H9 (cell line): ENCODE data around the gene RAPGEF3. TPM values are rescaled to one million over a fixed set of nuclear protein-coding genes. Genes with fewer than 3 reads are reported as not detected.

ENCODE experiments used
- DNase-seq: peaks from one replicate; pipeline ENCODE4 v3.0.0-alpha.2; 2017
- H2AFZ ChIP-seq: one replicate; pipeline ENCODE4 v1.6.1; 2013; ENCODE audit warnings: mild to moderate bottlenecking, low read length, control low read depth, moderate library complexity
- H2AK5ac ChIP-seq: 2 replicates; pipeline ENCODE4 v1.6.1; 2013; ENCODE audit warnings: low read length, control low read depth, mixed read lengths; ENCODE audit not compliant: insufficient read length
- H2BK120ac ChIP-seq: one replicate; pipeline ENCODE4 v1.6.1; 2013; ENCODE audit warnings: low read depth, mild to moderate bottlenecking, low read length, control low read depth, inconsistent platforms; ENCODE audit not compliant: poor library complexity, severe bottlenecking
- H2BK12ac ChIP-seq: 2 replicates; pipeline ENCODE4 v1.6.1; 2013; ENCODE audit warnings: low read length, control low read depth, mixed read lengths, low read depth; ENCODE audit not compliant: insufficient read length
- H2BK15ac ChIP-seq: 2 replicates; pipeline ENCODE4 v1.6.1; 2013; ENCODE audit warnings: low read depth, low read length, control low read depth
- H2BK20ac ChIP-seq: one replicate; pipeline ENCODE4 v1.6.1; 2013; ENCODE audit warnings: low read depth, mild to moderate bottlenecking, low read length, control low read depth, inconsistent platforms; ENCODE audit not compliant: poor library complexity, severe bottlenecking
- H2BK5ac ChIP-seq: 2 replicates; pipeline ENCODE4 v1.6.1; 2013; ENCODE audit warnings: low read length, control low read depth, mixed read lengths; ENCODE audit not compliant: insufficient read length
- H3K14ac ChIP-seq: 2 replicates; pipeline ENCODE4 v1.6.1; 2013; ENCODE audit warnings: low read length, control low read depth; ENCODE audit not compliant: insufficient read depth
- H3K18ac ChIP-seq: 2 replicates; pipeline ENCODE4 v1.6.1; 2013; ENCODE audit warnings: low read depth, mild to moderate bottlenecking, mixed read lengths, low read length, control low read depth; ENCODE audit not compliant: insufficient read length
- H3K23ac ChIP-seq: 2 replicates; pipeline ENCODE4 v1.6.1; 2013; ENCODE audit warnings: low read length, control low read depth, mixed read lengths, low read depth; ENCODE audit not compliant: insufficient read length
- H3K23me2 ChIP-seq: 2 replicates; pipeline ENCODE4 v1.6.1; 2013; ENCODE audit warnings: low read depth, mild to moderate bottlenecking, mixed read lengths, low read length, control low read depth; ENCODE audit not compliant: insufficient read length, poor library complexity, severe bottlenecking
- H3K27ac ChIP-seq: 2 replicates; pipeline ENCODE4 v1.5.1; 2013; ENCODE audit warnings: low read length, control low read depth, mixed read lengths, low read depth; ENCODE audit not compliant: insufficient read length
- H3K27me3 ChIP-seq: 2 replicates; pipeline ENCODE4 v1.6.1; 2013; ENCODE audit warnings: low read length, control low read depth, inconsistent platforms; ENCODE audit not compliant: insufficient read depth
- H3K4ac ChIP-seq: 2 replicates; pipeline ENCODE4 v1.6.1; 2013; ENCODE audit warnings: low read depth, mild to moderate bottlenecking, control low read depth, inconsistent platforms, low read length, moderate library complexity
- H3K4me1 ChIP-seq: 2 replicates; pipeline ENCODE4 v1.6.1; 2013; ENCODE audit warnings: low read length, control low read depth, inconsistent platforms; ENCODE audit not compliant: insufficient read depth
- H3K4me2 ChIP-seq: 2 replicates; pipeline ENCODE4 v1.6.1; 2013; ENCODE audit warnings: low read length, control low read depth, mixed read lengths; ENCODE audit not compliant: insufficient read length, insufficient read depth
- H3K56ac ChIP-seq: 2 replicates; pipeline ENCODE4 v1.6.1; 2013; ENCODE audit warnings: low read depth, mild to moderate bottlenecking, mixed read lengths, low read length, control low read depth; ENCODE audit not compliant: insufficient read length
- H3K79me1 ChIP-seq: 2 replicates; pipeline ENCODE4 v1.6.1; 2013; ENCODE audit warnings: low read depth, mild to moderate bottlenecking, moderate library complexity, low read length, control low read depth, inconsistent platforms; ENCODE audit not compliant: insufficient read depth, poor library complexity, severe bottlenecking
- H3K79me2 ChIP-seq: 2 replicates; pipeline ENCODE4 v1.6.1; 2013; ENCODE audit warnings: low read length, control low read depth, inconsistent platforms; ENCODE audit not compliant: insufficient read depth
- H3K9ac ChIP-seq: 2 replicates; pipeline ENCODE4 v1.6.1; 2013; ENCODE audit warnings: low read length, control low read depth, mixed read lengths; ENCODE audit not compliant: insufficient read length; ENCODE audit errors: extremely low read depth
- H3K9me3 ChIP-seq: one replicate; pipeline ENCODE4 v1.6.1; 2013; ENCODE audit warnings: low read depth, low read length, inconsistent platforms; ENCODE audit not compliant: control insufficient read depth
- H3T11ph ChIP-seq: one replicate; pipeline ENCODE4 v1.6.1; 2013; ENCODE audit warnings: mild to moderate bottlenecking, low read length, control low read depth, inconsistent platforms
- H4K20me1 ChIP-seq: one replicate; pipeline ENCODE4 v1.6.1; 2013; ENCODE audit not compliant: control insufficient read depth, insufficient read length, insufficient read depth
- H4K5ac ChIP-seq: 2 replicates; pipeline ENCODE4 v1.6.1; 2013; ENCODE audit warnings: low read depth, mild to moderate bottlenecking, mixed read lengths, low read length, control low read depth; ENCODE audit not compliant: insufficient read length
- H4K8ac ChIP-seq: replicated peaks from 2 replicates; pipeline ENCODE4 v1.6.1; 2013; ENCODE audit warnings: low read length, control low read depth, mixed read lengths, low read depth; ENCODE audit not compliant: insufficient read length
- H4K91ac ChIP-seq: 2 replicates; pipeline ENCODE4 v1.6.1; 2013; ENCODE audit warnings: low read depth, mild to moderate bottlenecking, moderate library complexity, mixed read lengths, low read length, control low read depth; ENCODE audit not compliant: insufficient read length
- H3K27ac Mint-ChIP-seq, 3 experiments: 2 replicates in 2 of 3; 3 replicates in 1 of 3; pipeline ENCODE4 v1.8.0; 2020 to 2021; ENCODE audit warnings: mixed read lengths in 3 of 3, mild to moderate bottlenecking in 1 of 3, moderate library complexity in 1 of 3
- H3K27me3 Mint-ChIP-seq: 2 replicates; pipeline ENCODE4 v1.8.0; 2021; ENCODE audit warnings: low read depth, mild to moderate bottlenecking, moderate library complexity, mixed read lengths
- H3K36me3 Mint-ChIP-seq, 3 experiments: 2 replicates in 2 of 3; 3 replicates in 1 of 3; pipeline ENCODE4 v1.8.0; 2020 to 2021; ENCODE audit warnings: low read depth in 3 of 3, mixed read lengths in 3 of 3; ENCODE audit not compliant: insufficient read depth in 1 of 3
- H3K4me1 Mint-ChIP-seq, 2 experiments: 2 replicates each; pipeline ENCODE4 v1.8.0; 2020; ENCODE audit warnings: mixed read lengths in 2 of 2
- H3K4me3 Mint-ChIP-seq, 2 experiments: 2 replicates in 1 of 2; 3 replicates in 1 of 2; pipeline ENCODE4 v1.8.0; 2020 to 2021; ENCODE audit warnings: mild to moderate bottlenecking in 2 of 2, mixed read lengths in 2 of 2, moderate library complexity in 1 of 2
- H3K9me3 Mint-ChIP-seq, 2 experiments: 2 replicates in 1 of 2; 3 replicates in 1 of 2; pipeline ENCODE4 v1.8.0; 2020; ENCODE audit warnings: mild to moderate bottlenecking in 2 of 2, mixed read lengths in 2 of 2, moderate library complexity in 1 of 2
- WGBS: extraction: QIAGEN DNeasy Blood & Tissue Kit; methylation state at CpG from one replicate; pipeline ENCODE4 v1.1.7; 2013; ENCODE audit warnings: missing lambda C conversion rate, low lambda C conversion rate, mixed read lengths; ENCODE audit not compliant: insufficient read length; ENCODE audit errors: extremely low coverage; 5-methylcytosine and 5-hydroxymethylcytosine counted together
- total RNA-seq: library from RNA; stranded (reverse); gene quantifications from 2 replicates; pipeline ENCODE4 v1.2.1, GENCODE V29; 2021
- TF ChIP-seq, protein P1 (sequence below): fragments of 200-600 bp; sonication (generic); conservative IDR thresholded peaks from 3 replicates; pipeline ENCODE4 v1.8.0; 2021; ENCODE audit warnings: antibody characterized with exemption, mild to moderate bottlenecking

Gene RAPGEF3
- total RNA-seq, 1 experiment from 2014 or later, result 7.4 TPM

DNA sequence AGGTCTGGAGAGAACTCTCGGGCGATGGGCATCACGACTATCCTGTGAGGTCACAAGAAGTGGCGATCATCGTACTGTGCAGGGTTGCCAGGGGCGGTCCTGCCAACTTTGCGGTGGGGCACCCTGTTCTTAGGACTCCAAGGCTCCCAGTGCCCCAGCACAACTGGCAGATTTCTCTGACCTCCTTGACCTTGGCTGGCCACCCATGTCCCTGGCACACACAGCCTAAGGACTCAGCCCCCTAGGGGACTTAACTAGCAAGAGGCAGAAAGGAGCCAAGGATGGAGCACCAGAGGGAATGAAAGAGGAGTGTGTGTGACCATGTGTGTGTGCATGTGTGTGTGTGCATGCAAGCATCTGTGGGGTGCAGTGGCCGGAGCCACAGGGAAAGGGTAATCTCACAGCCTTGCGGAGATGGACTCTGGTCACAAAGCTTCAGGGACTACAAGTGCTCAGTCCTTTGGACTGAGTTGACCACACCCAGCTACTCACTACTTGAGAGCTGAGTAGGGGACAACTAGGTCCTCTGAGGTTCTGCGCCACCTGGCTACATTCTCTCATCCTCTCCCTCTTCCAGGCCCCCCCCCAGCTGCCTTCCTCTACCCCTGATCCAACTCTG is 28.1 kb upstream of the RAPGEF3 start:
- H3K14ac ChIP-seq, result no peak overlapping the region
- no peak overlapping the region for H3K9ac ChIP-seq
- no peak overlapping the region for H2BK120ac ChIP-seq
- no peak overlapping the region for H2BK20ac ChIP-seq
- TF ChIP-seq, protein P1, sequence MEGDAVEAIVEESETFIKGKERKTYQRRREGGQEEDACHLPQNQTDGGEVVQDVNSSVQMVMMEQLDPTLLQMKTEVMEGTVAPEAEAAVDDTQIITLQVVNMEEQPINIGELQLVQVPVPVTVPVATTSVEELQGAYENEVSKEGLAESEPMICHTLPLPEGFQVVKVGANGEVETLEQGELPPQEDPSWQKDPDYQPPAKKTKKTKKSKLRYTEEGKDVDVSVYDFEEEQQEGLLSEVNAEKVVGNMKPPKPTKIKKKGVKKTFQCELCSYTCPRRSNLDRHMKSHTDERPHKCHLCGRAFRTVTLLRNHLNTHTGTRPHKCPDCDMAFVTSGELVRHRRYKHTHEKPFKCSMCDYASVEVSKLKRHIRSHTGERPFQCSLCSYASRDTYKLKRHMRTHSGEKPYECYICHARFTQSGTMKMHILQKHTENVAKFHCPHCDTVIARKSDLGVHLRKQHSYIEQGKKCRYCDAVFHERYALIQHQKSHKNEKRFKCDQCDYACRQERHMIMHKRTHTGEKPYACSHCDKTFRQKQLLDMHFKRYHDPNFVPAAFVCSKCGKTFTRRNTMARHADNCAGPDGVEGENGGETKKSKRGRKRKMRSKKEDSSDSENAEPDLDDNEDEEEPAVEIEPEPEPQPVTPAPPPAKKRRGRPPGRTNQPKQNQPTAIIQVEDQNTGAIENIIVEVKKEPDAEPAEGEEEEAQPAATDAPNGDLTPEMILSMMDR, result no peak
- H4K20me1 ChIP-seq, result no peaks in the 10 kb centered on the region
- H3K23me2 ChIP-seq, result no peaks in the 10 kb centered on the region
- no peak overlapping the region for H3K4me2 ChIP-seq
- H2BK5ac ChIP-seq, result no peak overlapping the region
- H2BK12ac ChIP-seq, result no peak overlapping the region
- WGBS, result no CpG with 5 or more reads among the region's 10 CpGs
- no peaks in the 10 kb centered on the region for H3K9me3 ChIP-seq
- H3K4ac ChIP-seq, result no peak overlapping the region
- H3K4me3 Mint-ChIP-seq, result no peak overlapping the region
- no peaks in the 10 kb centered on the region for H3K27me3 ChIP-seq
- no peaks in the 10 kb centered on the region for H3K27me3 Mint-ChIP-seq
- no peak overlapping the region for H4K91ac ChIP-seq
- H3K27ac Mint-ChIP-seq, result no peak overlapping the region
- no peak overlapping the region for H4K8ac ChIP-seq
- no peaks in the 10 kb centered on the region for H3K4me1 ChIP-seq
- H3K9me3 Mint-ChIP-seq, result no peaks in the 10 kb centered on the region
- no peak for DNase-seq
- no peak overlapping the region for H3K18ac ChIP-seq
- no peak overlapping the region for H2AFZ ChIP-seq
- H2AK5ac ChIP-seq, result no peak overlapping the region
- H3K36me3 Mint-ChIP-seq, result peaks cover 38 to 81% (median 71%) of the 10 kb centered on the region in 3 experiments; a peak in 6 of 7 replicates
- no peaks in the 10 kb centered on the region for H3K4me1 Mint-ChIP-seq
- H2BK15ac ChIP-seq, result no peak overlapping the region
- no peaks in the 10 kb centered on the region for H3K79me1 ChIP-seq
- H3K27ac ChIP-seq, result no peak overlapping the region
- H3T11ph ChIP-seq, result no peak overlapping the region
- no peak overlapping the region for H3K56ac ChIP-seq
- H3K23ac ChIP-seq, result no peak overlapping the region
- H3K79me2 ChIP-seq, result no peaks in the 10 kb centered on the region
- no peak overlapping the region for H4K5ac ChIP-seq
